GM10266 (cell line): Measurements from ENCODE around the gene SLC16A4.

ENCODE experiments used
- DNase-seq: peaks from one replicate; pipeline ENCODE4 v3.0.0; 2012; ENCODE audit errors: extremely low spot score
- CTCF ChIP-seq: IDR thresholded peaks from 2 replicates; pipeline ENCODE4 v1.5.1; 2012; ENCODE audit warnings: mild to moderate bottlenecking, low read depth; ENCODE audit not compliant: control insufficient read depth, insufficient read depth; ENCODE audit errors: missing control alignments

SLC16A4 gene

DNA sequence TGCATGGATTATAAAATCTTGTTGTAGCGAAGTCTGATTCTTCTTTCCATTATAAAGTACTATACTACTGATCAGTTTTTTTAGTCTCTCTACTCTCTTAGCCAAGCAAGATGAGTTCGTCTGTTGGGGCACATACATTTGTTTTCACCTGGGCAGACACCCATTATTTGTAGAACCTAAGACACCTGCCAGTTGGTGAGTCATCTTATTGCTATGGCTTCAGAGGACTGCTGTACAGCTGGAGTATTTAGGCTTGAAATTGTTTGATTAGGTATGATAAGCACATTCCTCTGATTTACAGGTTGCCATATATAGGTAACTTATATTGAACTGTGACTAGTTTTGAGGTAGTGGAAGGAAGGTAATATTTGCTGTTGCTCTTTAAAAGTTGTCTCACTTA is 34.4 kb downstream of the SLC16A4 start:
- TF ChIP-seq CTCF, result no peak
- no peak for DNase-seq

- no peak for TF ChIP-seq CTCF
These were observed 35.5 kb downstream of the SLC16A4 start for GRCh38 chr1:110355321-110355720.

DNA sequence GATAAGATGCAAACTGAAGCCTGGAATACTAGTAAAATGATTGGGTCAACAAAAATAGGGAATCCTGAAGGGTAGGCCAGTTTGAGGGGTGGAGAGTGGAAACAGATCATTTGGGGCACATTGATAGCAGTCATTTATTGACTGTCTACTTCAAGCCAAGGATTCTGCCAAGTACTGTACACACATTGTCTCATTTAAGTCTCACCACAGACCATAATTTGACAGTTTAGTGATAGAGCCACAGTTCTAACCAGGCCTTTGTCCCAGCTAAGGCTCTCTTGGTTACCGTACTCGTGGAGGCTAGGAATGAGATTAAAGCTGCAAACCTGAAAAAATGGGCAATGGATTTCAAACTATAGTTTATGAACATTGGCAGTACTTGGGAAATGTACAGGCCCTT is 40.5 kb downstream of the SLC16A4 start:
- TF ChIP-seq CTCF, result no peak
- DNase-seq, result no peak

More at GRCh38 chr1:110355321-110355720, 35.5 kb downstream of the SLC16A4 start:
- DNase-seq, result no peak

- DNase-seq, result no peak
- TF ChIP-seq CTCF, result no peak
These were observed 42.1 kb downstream of the SLC16A4 start for GRCh38 chr1:110348771-110349170.

GRCh38 chr1:110348050-110348449 is 42.8 kb downstream of the SLC16A4 start:
- DNase-seq, result no peak
- TF ChIP-seq CTCF, result no peak

GRCh38 chr1:110347182-110347893 is 43.5 kb downstream of the SLC16A4 start:
- DNase-seq, result no peak
- TF ChIP-seq CTCF, result no peak

- no peak for TF ChIP-seq CTCF
- DNase-seq, result no peak
These were observed 44.1 kb downstream of the SLC16A4 start for GRCh38 chr1:110346690-110347089.
